GM20000 (cell line): ENCODE results near the gene ZNF407.
"Not testable (repeated sequence)": the region's sequence is repeated elsewhere in the genome, so short reads cannot be mapped to it uniquely, and the experiment has no call there.

Source experiments
- DNase-seq: peaks from one replicate; pipeline ENCODE4 v3.0.0; 2012; ENCODE audit warnings: low spot score
- CTCF ChIP-seq: IDR thresholded peaks from 2 replicates; pipeline ENCODE4 v1.5.1; 2012; ENCODE audit warnings: mild to moderate bottlenecking, control low read depth; ENCODE audit errors: extremely low read depth, missing control alignments

ZNF407 gene

GRCh38 chr18:74965682-74966081, 368.0 kb downstream of the ZNF407 start:
- DNase-seq = no peak
- no peak for TF ChIP-seq CTCF

GRCh38 chr18:74967438-74967837, 369.8 kb downstream of the ZNF407 start:
- DNase-seq = no peak
- no peak for TF ChIP-seq CTCF

- DNase-seq = no peak
- TF ChIP-seq CTCF = no peak
These were observed 370.3 kb downstream of the ZNF407 start for GRCh38 chr18:74967979-74968378.

GRCh38 chr18:74971358-74971757, 373.7 kb downstream of the ZNF407 start:
- DNase-seq = not testable (repeated sequence)

GRCh38 chr18:74971776-74972175, 374.1 kb downstream of the ZNF407 start:
- DNase-seq = not testable (repeated sequence)

- TF ChIP-seq CTCF = no peak
- no peak for DNase-seq
These were observed 374.7 kb downstream of the ZNF407 start for GRCh38 chr18:74972354-74972753.

GRCh38 chr18:74975001-74975400, 377.3 kb downstream of the ZNF407 start:
- TF ChIP-seq CTCF = no peak
- DNase-seq = no peak

- no peak for TF ChIP-seq CTCF
- DNase-seq = no peak
These were observed 378.8 kb downstream of the ZNF407 start for GRCh38 chr18:74976331-74976909.
